HG03066 (cell line): ENCODE measurements around the gene PLIN4.
"Not testable (repeated sequence)": the region's sequence is repeated elsewhere in the genome, so short reads cannot be mapped to it uniquely, and the experiment has no call there.

Experiments
- ATAC-seq: cut with Tn5 transposase; IDR thresholded peaks from one replicate; pipeline ENCODE4 v1.9.1; 2021; ENCODE audit warnings: low read depth; ENCODE audit not compliant: unreplicated experiment

Gene PLIN4

GRCh38 chr19:4550018-4550417, 31.7 kb upstream of the PLIN4 start:
- ATAC-seq: no peak

GRCh38 chr19:4548238-4548584, 29.9 kb upstream of the PLIN4 start:
- no peak for ATAC-seq

GRCh38 chr19:4547303-4548237, 29.3 kb upstream of the PLIN4 start:
- no peak for ATAC-seq

GRCh38 chr19:4543842-4544647, 25.8 kb upstream of the PLIN4 start:
- ATAC-seq: no peak

GRCh38 chr19:4542896-4543841, 24.9 kb upstream of the PLIN4 start:
- no peak for ATAC-seq

- ATAC-seq: not testable (repeated sequence)
These were observed 23.5 kb upstream of the PLIN4 start for GRCh38 chr19:4541806-4542145.

GRCh38 chr19:4541114-4541805, 23.0 kb upstream of the PLIN4 start:
- no peak for ATAC-seq

- no peak for ATAC-seq
These were observed 21.7 kb upstream of the PLIN4 start, which contains the start of gene LRG1 for GRCh38 chr19:4539693-4540581. TSS of gene LRG1 (minus strand) at chr19:4540036. CDS start at chr19:4540013, 23 bp downstream.

- ATAC-seq: no peak
These were observed 20.9 kb upstream of the PLIN4 start for GRCh38 chr19:4539169-4539692.

GRCh38 chr19:4538601-4538954, 20.3 kb upstream of the PLIN4 start:
- ATAC-seq: no peak

GRCh38 chr19:4537953-4538600, 19.8 kb upstream of the PLIN4 start:
- ATAC-seq: no peak

- no peak for ATAC-seq
These were observed 18.5 kb upstream of the PLIN4 start for GRCh38 chr19:4536798-4537197.

GRCh38 chr19:4534836-4535658, 16.8 kb upstream of the PLIN4 start, which contains the start of gene PLIN5:
TSS of gene PLIN5 (minus strand) at chr19:4535224. CDS start at chr19:4534074, 1,150 bp downstream.
- no peak for ATAC-seq

- no peak for ATAC-seq
These were observed 15.6 kb upstream of the PLIN4 start for GRCh38 chr19:4533835-4534424.

GRCh38 chr19:4533334-4533733, 15.0 kb upstream of the PLIN4 start:
- no peak for ATAC-seq

GRCh38 chr19:4531562-4532165, 13.4 kb upstream of the PLIN4 start:
- no peak for ATAC-seq
